Stimulated activated CD8-positive, alpha-beta memory T cell treated with anti-CD3 and anti-CD28 coated beads, Interleukin-7, amount 100 ng/mL, for 48 hours (primary cell): Measurements from ENCODE around the gene GCNT2.
"Not testable (repeated sequence)": the region's sequence is repeated elsewhere in the genome, so short reads cannot be mapped to it uniquely, and the experiment has no call there.

Experiments used
- DNase-seq, 2 donors: peaks; one replicate each; pipeline ENCODE4 v3.0.0-alpha.2; 2020; ENCODE audit warnings: low read depth in 1 of 2; ENCODE audit errors: extremely low read depth in 1 of 2

Gene GCNT2

GRCh38 chr6:10599046-10599445 is 77.9 kb downstream of the GCNT2 start:
- DNase-seq: no peak

- DNase-seq: not testable (repeated sequence)
Observed at GRCh38 chr6:10600681-10601080, 79.5 kb downstream of the GCNT2 start.

DNA sequence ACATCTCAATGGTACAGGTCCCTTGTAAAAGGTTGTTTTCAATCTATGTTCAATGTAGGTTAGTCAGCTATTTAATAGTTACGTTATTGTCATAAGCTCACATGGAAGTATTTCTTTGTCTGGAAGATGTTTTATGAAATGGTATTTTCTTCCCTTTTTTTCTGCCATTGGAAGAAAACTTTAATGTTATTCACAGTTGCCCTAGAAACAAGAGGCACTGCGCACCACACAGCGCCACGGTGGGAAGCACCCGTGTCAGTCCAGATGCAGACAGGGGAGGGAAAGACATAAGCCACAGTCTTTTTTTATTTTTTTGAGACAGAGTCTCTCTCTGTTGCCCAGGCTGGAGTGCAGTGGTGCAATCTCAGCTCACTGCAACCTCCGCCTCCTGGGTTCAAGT is 82.1 kb downstream of the GCNT2 start:
- DNase-seq: no peak

DNA sequence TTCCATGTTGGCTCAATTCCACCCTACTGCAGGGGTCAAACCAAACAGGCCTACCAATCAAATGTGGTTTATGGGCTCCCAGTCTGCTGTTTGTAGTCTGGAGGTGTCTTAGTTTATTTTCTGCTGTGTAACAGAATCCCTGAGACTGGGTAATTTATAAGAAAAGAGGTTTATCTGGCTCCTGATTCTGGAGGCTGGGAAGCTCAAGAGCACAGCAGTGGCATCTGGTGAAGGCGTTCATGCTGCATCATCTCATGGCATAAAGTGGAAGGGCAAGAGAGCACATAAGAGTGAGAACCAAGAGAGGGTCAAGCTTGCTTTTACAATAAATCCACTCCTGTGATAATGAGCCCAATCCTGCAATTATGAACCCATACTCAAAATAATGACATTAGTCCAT is 87.9 kb downstream of the GCNT2 start:
- DNase-seq: no peak

- no peak for DNase-seq
Observed at GRCh38 chr6:10610289-10610688, 89.1 kb downstream of the GCNT2 start.

DNA sequence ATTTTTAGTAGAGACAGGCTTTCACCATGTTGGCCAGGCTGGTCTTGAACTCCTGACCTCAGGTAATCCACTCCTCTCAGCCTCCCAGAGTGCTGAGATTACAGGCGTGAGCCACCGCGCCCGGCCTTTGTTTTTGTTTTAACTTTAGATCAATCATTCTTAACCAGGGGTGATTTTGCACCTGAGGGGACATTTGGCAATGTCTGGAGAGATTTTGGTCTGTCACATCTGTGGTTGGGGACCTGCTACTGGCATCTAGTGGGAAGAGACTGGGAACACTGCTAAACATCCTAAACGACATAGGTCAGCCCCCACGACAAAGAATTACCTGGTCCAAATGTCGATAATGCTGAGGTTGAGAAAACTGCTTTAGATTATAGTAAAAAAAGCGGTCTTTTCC is 91.0 kb downstream of the GCNT2 start:
- DNase-seq: no peak

GRCh38 chr6:10613077-10613476 is 91.9 kb downstream of the GCNT2 start:
- DNase-seq: no peak

GRCh38 chr6:10613723-10614122 is 92.6 kb downstream of the GCNT2 start:
- no peak for DNase-seq

DNA sequence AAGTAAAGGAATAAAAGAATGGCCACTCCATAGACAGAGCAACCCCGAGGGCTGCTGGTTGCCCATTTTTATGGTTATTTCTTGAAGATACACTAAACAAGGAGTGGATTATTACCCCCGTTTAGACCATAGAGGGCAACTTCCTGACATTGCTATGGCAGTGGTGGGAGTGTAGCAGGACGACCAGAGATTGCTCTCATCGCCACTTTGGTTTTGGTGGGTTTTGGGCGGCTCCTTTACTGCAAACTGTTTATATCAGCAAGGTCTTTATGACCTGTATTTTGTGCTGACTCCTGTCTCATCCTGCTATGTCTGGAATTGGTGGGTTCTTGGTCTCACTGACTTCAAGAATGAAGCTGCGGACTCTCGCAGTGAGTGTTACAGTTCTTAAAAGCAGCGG is 94.5 kb downstream of the GCNT2 start:
- no peak for DNase-seq

- not testable (repeated sequence) for DNase-seq
Observed at GRCh38 chr6:10616266-10616665, 95.1 kb downstream of the GCNT2 start.

GRCh38 chr6:10617008-10617696 is 96.0 kb downstream of the GCNT2 start:
- DNase-seq: no peak

DNA sequence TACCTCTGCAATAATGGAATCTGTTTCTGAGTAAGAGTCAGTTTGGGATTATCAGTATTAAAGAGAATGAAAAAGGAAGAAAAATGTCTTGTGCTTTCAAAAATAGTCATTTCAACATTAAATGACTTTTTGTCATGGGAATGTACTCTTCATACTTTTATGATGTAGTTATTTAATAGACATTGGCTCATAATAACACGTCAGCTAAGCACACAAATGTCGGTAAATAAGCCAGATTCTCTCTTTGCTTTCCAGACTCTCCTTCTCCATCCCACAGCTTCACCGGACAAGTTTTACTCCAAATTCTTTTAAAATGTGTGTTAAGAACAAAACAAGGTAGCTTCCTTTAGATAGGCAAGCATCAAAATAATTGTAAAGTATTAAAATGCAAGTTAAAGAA is 97.3 kb downstream of the GCNT2 start:
- no peak for DNase-seq

GRCh38 chr6:10621213-10621612 is 100.1 kb downstream of the GCNT2 start:
- DNase-seq: no peak

DNA sequence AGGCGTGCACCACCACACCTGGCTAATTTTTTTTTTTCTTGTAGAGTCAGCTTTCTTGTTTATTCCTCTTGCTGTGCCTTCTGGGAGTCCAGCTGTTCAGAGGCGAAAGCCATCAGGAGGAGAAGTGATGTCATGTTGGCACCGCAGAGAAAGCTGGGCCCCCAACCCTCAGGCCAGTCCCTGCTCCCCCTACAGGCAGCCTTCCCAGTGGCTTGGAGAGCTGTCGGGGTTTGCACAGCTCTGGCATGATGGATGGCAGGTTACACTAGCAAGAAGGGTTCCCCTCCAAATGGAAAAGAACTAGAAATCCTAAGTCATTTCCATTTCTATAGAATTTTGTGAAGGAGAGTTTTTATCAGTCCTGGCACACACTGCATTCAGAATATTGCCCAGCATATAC is 100.7 kb downstream of the GCNT2 start:
- no peak for DNase-seq

- no peak for DNase-seq
Observed at GRCh38 chr6:10624836-10625235, 103.7 kb downstream of the GCNT2 start.

DNA sequence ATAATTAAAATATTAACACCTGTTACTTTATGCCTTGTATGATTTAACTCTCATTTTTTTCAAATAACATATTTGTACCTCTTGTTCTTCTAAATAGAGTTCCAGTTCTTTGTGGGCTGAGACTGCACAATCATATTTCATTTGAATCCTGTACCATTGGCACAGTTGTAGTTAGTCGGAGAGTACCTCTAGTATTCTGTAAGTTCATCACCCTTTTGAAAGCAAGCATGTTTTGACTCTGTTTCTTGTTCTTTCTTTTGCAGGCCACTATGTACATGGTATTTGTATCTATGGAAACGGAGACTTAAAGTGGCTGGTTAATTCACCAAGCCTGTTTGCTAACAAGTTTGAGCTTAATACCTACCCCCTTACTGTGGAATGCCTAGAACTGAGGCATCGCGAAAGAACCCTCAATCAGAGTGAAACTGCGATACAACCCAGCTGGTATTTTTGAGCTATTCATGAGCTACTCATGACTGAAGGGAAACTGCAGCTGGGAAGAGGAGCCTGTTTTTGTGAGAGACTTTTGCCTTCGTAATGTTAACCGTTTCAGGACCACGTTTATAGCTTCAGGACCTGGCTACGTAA is 105.1 kb downstream of the GCNT2 start:
- no peak for DNase-seq

GRCh38 chr6:10627800-10628199 is 106.6 kb downstream of the GCNT2 start:
- DNase-seq: no peak

- no peak for DNase-seq
Observed at GRCh38 chr6:10630178-10630577, 109.0 kb downstream of the GCNT2 start.

DNA sequence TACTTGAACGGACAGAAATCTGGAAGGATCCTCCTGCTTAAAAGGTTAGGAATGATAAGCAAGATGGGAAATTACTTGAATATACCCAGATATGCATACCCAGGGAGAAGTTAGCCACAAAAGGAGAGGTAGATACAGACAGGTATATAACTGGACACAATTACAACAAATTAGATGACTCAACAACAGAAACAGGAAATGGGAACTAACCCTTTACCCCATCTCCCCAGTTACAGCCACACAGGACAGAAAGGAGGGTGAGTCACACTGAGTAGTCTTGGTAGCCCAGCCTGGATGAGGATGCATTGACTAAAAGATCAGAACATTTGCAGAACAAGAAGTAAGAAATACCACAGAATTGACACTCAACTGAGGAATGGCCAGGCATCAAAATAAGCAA is 112.1 kb downstream of the GCNT2 start:
- DNase-seq: no peak

- no peak for DNase-seq
Observed at GRCh38 chr6:10640412-10640811, 119.3 kb downstream of the GCNT2 start.

DNA sequence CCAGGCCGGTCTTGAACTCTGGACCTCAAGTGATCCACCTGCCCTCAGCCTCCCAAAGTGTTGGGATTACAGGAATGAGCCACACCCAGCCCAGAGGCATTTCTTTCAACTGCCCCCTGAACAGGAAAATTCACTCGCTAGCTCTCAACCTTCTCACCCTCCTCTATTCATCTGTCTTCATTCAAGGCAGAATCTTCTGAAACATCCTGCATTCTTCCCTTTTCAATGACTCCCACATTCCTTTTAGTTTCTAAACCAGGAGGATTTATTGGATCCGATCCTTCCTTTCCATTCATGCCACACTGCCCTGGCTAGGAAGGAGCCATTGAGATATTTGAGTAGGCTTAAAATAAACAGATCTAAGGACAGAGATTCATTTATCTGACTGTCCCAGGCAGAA is 120.4 kb downstream of the GCNT2 start:
- no peak for DNase-seq

DNA sequence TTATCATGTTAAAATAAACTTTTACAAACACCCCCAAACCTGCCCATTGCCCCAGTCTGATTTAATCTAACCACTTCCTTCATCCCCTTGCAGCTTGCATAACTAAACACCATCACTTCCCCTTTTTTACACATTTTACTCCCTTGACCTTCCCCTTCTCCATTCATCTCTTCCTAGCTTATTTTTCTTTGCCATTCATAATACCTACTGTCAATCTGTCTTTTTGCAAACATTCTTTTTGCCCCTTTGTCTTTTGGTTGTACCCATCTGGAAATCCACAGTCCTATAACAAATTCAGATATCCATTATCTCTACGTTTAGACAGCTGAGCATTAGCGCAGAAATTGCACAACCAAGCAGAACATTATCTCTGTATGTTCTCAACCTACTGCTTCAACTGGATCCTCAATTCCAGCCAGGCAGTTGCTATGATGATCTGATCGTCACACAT is 122.1 kb downstream of the GCNT2 start:
- DNase-seq: no peak

GRCh38 chr6:10644225-10644624 is 123.1 kb downstream of the GCNT2 start:
- DNase-seq: no peak
